Mesothelial cell of epicardium (in vitro differentiated cells): ENCODE results near the gene NEDD4. TPM values are rescaled to one million over a fixed set of nuclear protein-coding genes. Genes with fewer than 3 reads are reported as not detected.

Experiments used
- DNase-seq, 2 experiments: peaks; one replicate each; pipeline ENCODE4 v3.0.0; 2021; ENCODE audit warnings: low spot score in 2 of 2; ENCODE audit not compliant: unreplicated experiment in 2 of 2
- H3K27ac Mint-ChIP-seq: 2 replicates; pipeline ENCODE4 v1.8.0; 2021; ENCODE audit warnings: mixed read lengths
- H3K27me3 Mint-ChIP-seq: 2 replicates; pipeline ENCODE4 v1.8.0; 2021; ENCODE audit warnings: low read depth, mixed read lengths
- H3K36me3 Mint-ChIP-seq: 2 replicates; pipeline ENCODE4 v1.8.0; 2021; ENCODE audit warnings: mixed read lengths
- H3K4me1 Mint-ChIP-seq: 2 replicates; pipeline ENCODE4 v1.8.0; 2021; ENCODE audit warnings: mixed read lengths
- H3K4me3 Mint-ChIP-seq: 2 replicates; pipeline ENCODE4 v1.8.0; 2021; ENCODE audit warnings: mild to moderate bottlenecking, moderate library complexity, mixed read lengths
- H3K9me3 Mint-ChIP-seq: 2 replicates; pipeline ENCODE4 v1.8.0; 2021; ENCODE audit warnings: mixed read lengths
- total RNA-seq: library from RNA; stranded (reverse); gene quantifications from 3 replicates; pipeline ENCODE4 v1.2.1, GENCODE V29; 2021
- TF ChIP-seq, protein P1 (sequence below): fragments of 200-600 bp; sonication (generic); IDR thresholded peaks from one replicate; pipeline ENCODE4 v1.5.0; 2021; ENCODE audit warnings: antibody characterized with exemption; ENCODE audit not compliant: unreplicated experiment

NEDD4 gene
- total RNA-seq, 1 donor from 2014 or later = 45.6 TPM

- H3K27ac Mint-ChIP-seq = no peak overlapping the region
Measured at GRCh38 chr15:55909036-55909811, 84.2 kb downstream of the NEDD4 start.

GRCh38 chr15:55907797-55908196 is 85.6 kb downstream of the NEDD4 start:
- Mint-ChIP-seq H3K27ac (peak overlapping the region; percentile 56), H3K27me3 (no peaks in the 10 kb centered on the region), H3K36me3 (peaks cover 6% of the 10 kb centered on the region), H3K9me3 (no peaks in the 10 kb centered on the region), H3K4me1 (no peaks in the 10 kb centered on the region), H3K4me3 (no peak overlapping the region)
- TF ChIP-seq, protein P1, sequence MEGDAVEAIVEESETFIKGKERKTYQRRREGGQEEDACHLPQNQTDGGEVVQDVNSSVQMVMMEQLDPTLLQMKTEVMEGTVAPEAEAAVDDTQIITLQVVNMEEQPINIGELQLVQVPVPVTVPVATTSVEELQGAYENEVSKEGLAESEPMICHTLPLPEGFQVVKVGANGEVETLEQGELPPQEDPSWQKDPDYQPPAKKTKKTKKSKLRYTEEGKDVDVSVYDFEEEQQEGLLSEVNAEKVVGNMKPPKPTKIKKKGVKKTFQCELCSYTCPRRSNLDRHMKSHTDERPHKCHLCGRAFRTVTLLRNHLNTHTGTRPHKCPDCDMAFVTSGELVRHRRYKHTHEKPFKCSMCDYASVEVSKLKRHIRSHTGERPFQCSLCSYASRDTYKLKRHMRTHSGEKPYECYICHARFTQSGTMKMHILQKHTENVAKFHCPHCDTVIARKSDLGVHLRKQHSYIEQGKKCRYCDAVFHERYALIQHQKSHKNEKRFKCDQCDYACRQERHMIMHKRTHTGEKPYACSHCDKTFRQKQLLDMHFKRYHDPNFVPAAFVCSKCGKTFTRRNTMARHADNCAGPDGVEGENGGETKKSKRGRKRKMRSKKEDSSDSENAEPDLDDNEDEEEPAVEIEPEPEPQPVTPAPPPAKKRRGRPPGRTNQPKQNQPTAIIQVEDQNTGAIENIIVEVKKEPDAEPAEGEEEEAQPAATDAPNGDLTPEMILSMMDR = no peak
- no peak for DNase-seq

More at GRCh38 chr15:55909036-55909811, 84.2 kb downstream of the NEDD4 start:
- H3K27me3 Mint-ChIP-seq = no peaks in the 10 kb centered on the region
- no peaks in the 10 kb centered on the region for H3K9me3 Mint-ChIP-seq
- TF ChIP-seq, protein P1 = no peak
- peaks cover 6% of the 10 kb centered on the region for H3K36me3 Mint-ChIP-seq
- no peaks in the 10 kb centered on the region for H3K4me1 Mint-ChIP-seq
- H3K4me3 Mint-ChIP-seq = no peak overlapping the region
- DNase-seq = no peak

GRCh38 chr15:55902981-55903380 is 90.4 kb downstream of the NEDD4 start:
- TF ChIP-seq, protein P1 = no peak
- H3K27ac Mint-ChIP-seq = no peak overlapping the region
- peaks cover 4% of the 10 kb centered on the region for H3K36me3 Mint-ChIP-seq
- no peaks in the 10 kb centered on the region for H3K9me3 Mint-ChIP-seq
- peaks cover 1% of the 10 kb centered on the region for H3K4me1 Mint-ChIP-seq
- H3K27me3 Mint-ChIP-seq = no peaks in the 10 kb centered on the region
- no peak overlapping the region for H3K4me3 Mint-ChIP-seq
- DNase-seq = no peak

GRCh38 chr15:55900019-55900418 is 93.4 kb downstream of the NEDD4 start:
- no peaks in the 10 kb centered on the region for H3K27me3 Mint-ChIP-seq
- H3K36me3 Mint-ChIP-seq = no peaks in the 10 kb centered on the region
- peaks cover 20% of the 10 kb centered on the region for H3K4me1 Mint-ChIP-seq

GRCh38 chr15:55899537-55899936 is 93.9 kb downstream of the NEDD4 start:
- Mint-ChIP-seq H3K4me1 (peaks cover 23% of the 10 kb centered on the region), H3K4me3 (no peak overlapping the region), H3K9me3 (no peaks in the 10 kb centered on the region), H3K27me3 (no peaks in the 10 kb centered on the region), H3K36me3 (no peaks in the 10 kb centered on the region), H3K27ac (no peak overlapping the region)
- TF ChIP-seq, protein P1 = no peak
- no peak for DNase-seq

More at GRCh38 chr15:55900019-55900418, 93.4 kb downstream of the NEDD4 start:
- Mint-ChIP-seq H3K9me3 (no peaks in the 10 kb centered on the region), H3K27ac (no peak overlapping the region), H3K4me3 (no peak overlapping the region)
- TF ChIP-seq, protein P1 = no peak
- no peak for DNase-seq
